Ammon's horn (tissue), 1 donor: ENCODE data around the gene LCNL1.

Source experiments
- DNase-seq: peaks from one replicate; pipeline ENCODE4 v3.0.0-alpha.2; 2016; ENCODE audit warnings: low spot score

Gene LCNL1

DNA sequence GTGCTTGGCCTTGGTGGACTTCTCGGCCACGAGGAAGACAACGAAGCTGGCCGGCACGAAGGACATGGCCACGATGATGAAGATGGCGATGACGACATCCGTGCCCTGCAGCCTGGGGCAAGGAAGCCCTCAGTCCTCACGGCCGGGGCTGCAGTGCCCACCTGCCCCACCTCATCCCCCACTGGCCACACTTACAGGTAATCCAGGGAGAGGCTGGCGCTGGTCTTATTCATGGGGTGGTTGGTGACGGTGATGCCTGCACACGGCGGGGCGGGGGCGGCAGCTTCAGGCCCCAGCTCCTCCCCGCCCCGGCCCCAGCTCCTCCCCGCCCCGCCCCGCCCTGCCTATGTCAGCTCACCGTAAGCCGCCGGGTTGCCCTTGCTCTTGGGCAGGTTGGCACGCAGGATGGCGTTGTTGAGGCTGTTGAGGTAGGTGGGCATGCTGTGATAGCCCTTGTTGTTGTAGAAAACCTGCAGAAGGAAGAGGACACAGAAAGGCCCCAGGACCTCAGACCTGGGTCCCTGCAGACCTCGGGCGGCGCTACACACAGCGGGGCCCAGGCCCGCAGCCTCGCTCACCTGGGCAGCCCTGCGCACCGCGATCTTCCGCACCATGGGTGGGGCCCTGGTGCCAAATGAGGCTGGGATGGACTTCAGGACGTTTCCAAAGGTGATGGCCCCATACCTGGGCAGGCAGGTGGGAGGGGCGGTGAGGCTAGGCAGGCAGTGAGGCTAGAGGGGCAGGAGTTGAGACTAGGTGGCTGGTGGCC is 29.3 kb downstream of the LCNL1 start:
- no peak for DNase-seq

DNA sequence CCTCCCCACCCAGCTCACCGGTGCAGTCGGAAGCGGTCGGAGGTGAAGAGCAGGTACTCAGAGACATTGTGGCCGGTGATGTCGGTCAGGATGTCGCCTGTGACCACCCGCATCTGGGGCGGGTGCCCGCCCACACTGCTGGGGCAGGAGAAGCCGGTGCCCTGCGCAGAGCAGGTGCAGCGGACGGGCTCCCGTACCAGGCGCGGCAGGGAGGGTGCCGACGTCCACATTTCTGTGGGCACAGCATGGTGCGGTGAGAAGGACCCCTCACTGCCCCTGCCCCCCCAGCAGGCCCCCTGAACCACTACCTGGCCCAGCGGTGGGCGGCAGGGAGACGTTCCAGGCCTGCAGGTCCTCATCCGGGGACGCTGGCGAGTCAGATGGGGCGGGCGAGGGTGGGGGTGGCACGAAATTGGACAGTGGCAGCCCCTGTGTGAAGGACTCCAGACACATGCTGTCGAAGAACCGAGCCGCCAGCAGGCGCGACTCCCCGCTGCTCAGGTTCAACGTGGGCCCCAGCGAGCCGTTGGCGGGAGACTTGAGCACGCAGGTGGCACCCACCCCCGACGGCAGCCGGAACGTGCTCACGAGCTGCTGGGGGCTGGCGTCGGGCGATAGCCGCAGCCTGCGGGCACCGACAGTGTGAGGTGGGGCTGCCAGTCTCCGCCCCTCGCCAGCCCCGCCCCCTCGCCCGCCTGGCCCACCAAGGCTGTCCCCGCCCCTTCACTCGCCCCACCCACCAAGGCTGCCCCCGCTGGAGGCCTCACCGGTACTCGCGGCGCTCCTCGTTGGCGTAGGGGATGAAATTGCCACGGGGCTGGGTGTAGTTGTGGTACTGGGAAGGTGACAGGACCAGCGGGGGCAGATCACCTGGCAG is 30.1 kb downstream of the LCNL1 start:
- no peak for DNase-seq

DNA sequence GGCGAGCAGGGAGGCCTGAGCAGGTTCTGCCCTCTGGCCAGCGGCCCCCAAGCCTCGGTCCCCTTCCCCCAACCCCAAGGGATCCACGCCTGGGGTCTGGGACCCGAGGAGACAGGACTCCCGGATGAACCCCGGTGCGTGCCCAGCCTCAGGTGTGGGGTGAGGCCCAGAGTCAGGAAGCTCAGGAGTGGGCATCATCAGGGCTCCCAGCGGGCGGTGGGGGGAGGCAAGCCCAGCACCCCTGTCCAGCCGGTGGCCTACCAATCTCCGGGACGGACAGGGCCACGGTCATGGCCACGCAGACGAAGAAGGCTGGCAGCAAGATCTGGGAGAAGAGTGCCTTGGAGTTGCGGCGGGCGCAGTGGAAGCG is 30.8 kb downstream of the LCNL1 start:
- DNase-seq, result no peak

DNA sequence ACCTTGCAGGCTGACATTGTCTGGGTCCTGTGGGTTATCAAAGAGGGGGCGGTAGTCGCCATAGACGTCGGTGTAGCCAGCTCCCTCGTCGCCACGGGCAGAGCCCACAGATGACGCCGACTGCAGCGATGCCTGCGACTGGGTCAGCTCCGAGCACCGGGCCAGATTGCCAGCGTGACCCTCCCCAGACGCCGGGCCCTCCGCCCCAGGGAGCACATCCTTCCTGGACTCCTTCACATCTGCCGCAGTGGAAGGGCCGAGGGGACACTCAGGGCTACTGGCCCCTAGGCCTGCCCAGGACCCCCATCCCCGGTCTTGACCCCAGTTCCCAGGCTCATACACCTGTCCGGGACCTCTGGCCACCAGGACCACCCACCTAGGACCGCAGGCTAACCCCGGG is 31.4 kb downstream of the LCNL1 start:
- DNase-seq, result no peak

DNA sequence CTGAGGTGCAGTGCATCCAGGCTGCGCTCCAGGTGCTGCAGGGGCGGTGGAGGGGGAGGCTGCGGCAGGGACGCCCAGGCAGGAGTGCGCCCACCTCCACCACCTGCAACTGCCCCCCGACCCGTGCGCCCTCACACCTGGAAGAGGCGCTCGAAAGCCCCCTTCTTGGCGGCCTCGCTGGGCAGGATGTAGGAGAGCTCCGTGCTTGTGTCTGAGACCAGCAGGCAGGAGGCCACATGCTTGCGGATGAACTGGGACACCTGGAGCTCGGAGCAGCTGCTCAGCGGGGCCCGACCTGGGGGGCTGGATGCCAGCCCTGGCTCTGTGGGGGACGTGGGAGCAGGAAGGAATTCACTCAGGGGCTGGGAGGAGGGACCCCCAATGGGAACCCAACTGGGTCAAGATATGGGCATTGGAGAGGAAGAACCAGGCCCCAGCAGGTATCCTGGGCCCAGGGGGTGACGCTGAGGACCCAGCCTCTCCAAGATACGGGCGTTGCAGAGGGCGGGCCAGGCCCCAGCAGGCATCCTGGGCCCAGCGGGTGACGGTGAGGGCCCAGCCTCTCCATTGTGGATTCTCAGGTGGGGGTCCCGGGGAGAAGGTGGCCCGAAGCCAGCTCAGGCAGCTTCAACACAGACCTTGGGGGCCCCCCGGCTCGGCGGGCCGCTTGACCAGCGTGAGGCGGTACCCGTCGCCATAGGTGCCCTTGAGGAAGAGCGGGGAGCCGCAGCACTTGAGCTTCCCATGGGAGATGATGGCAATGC is 32.2 kb downstream of the LCNL1 start:
- no peak for DNase-seq

DNA sequence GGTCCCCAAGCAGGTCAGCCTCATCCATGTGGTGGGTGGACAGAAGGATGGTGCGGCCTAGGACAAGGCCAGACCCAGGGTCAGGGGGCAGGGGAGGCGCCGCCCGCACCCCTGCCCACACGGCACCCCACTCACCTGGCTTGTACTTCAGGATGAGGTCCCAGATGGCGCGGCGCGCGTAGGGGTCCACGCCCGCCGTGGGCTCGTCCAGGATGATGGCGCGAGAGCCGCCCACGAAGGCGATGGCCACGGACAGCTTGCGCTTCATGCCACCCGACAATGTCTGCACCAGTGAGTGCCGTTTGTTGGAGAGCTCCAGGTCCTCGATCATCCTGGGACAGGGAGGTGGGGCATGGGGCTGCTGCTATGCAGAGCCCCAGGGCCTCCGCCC is 32.7 kb downstream of the LCNL1 start:
- no peak for DNase-seq

DNA sequence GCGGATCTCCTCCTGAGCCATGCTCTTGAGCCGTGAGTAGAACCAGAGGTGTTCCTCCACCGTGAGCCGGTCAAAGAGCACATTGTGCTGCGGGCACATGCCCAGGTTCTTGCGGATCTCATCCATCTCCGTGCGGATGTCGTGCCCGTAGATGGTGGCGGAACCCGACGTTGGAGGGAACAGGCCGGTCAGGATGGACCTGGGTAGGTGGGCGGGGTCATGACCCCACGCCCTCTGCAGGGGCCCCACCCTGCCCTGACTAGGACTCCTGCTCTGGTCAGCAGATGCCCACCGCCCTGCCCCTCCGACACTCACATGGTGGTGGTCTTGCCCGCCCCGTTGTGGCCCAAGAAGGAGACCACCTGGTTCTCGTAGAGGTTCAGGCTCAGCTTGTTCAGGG is 33.2 kb downstream of the LCNL1 start:
- DNase-seq, result no peak

DNA sequence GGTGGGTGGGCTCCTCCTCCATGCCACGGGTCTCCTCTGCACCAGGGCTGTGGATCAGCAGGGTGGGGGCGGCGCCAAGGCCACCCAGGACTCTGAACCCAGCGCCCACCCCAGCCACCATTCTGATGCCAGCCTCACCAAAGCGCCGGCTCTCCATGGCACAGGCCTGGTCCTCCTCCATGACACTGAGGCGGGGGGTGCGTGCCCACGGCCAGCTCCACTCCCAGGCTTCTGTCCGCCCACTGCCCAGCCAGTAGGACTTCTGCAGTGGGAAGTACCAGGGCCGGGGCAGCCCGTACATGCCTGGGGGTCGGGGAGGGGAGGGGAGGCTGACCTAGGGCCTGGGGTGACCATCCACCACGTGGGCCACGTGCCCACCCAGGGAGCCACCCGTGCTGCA is 33.6 kb downstream of the LCNL1 start:
- no peak for DNase-seq

DNA sequence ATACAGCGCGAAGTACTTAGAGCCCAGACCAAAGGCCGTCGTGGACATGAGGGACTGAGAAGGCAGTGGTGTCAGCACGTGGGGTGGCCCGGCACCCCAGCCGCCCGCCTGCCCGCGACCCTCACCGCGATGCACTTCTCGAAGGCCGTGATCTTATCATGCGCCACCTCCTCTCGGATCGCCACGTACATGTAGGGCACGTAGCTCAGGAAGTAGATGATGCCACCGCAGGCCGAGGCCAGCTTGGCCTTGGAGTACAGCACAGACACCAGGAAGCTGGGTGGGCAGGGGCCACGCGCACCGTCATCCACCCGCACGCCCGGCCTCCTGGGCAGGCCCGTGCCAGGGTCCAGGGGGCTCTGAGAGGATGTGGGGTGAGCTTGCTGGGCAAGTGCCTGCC is 34.3 kb downstream of the LCNL1 start:
- no peak for DNase-seq

DNA sequence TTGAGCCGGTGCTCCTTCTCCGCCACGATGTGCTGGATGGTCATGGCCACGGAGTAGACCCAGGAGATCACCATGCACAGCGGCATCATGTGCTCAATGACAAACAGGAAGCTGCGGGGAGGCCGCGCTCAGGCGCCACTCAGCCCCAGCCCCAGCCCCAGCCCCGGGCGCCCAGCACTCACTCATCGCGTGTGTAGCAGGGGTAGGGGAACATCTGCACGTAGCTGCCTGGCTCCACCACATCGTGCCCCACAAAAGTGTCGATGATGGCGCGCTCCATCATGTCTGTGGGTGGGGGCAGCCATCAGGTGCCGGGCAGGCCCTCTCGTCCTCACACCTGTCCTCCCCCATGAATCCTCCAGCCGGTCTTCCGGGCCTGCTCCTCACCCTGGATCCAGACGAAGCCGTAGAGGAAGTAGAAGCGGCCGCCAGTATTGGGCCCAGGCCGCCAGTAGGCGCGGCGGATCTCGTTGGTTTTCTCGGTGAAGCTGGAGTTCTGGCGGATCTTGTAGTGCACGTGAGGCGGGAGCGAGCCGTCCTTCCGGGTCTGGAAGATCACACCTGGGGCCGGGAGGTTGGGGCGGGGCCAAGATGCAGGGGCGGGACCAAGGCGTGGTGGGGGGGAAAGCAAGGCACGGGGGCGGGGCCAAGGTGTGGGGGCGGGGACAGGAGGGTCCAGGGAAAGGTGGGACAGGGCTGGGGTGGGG is 35.2 kb downstream of the LCNL1 start:
- DNase-seq, result no peak

DNA sequence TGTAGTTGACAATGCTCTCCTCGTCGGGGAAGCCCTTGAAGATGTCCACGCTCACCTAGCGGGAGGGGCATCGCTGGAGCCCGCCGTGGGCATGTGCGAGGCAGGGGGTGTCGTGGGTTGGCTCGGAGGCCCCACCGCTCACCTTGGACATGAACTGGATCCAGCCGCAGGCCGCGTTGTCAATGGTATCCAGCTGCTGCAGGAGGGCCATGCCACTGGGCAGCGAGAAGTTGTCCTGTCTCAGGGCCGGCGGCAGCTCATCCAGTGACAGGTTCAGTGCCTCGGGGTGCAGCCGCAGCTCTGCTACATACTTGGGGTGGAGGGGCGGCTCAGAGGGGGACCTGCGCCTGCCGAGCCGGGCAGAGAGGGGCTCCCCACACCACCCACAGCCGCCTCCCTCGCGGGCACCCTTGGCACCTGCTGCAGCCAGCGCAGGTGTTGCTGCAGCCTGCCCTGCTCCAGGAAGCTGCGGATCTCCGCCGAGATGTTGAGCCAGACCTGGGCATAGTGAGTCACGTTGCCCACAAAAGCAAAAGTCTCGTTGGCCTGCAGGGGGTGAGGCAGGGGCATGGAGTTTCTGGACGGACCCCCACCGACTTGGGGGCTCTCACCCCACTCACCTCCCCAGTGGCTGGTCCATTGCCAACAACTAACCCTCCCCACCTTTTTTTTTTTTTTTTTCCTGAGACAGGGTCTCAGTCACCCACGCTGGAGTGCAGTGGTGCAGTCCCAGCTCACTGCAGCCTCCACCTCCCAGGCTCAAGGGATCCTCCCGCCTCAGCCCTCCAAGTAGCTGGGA is 36.2 kb downstream of the LCNL1 start:
- DNase-seq, result no peak

DNA sequence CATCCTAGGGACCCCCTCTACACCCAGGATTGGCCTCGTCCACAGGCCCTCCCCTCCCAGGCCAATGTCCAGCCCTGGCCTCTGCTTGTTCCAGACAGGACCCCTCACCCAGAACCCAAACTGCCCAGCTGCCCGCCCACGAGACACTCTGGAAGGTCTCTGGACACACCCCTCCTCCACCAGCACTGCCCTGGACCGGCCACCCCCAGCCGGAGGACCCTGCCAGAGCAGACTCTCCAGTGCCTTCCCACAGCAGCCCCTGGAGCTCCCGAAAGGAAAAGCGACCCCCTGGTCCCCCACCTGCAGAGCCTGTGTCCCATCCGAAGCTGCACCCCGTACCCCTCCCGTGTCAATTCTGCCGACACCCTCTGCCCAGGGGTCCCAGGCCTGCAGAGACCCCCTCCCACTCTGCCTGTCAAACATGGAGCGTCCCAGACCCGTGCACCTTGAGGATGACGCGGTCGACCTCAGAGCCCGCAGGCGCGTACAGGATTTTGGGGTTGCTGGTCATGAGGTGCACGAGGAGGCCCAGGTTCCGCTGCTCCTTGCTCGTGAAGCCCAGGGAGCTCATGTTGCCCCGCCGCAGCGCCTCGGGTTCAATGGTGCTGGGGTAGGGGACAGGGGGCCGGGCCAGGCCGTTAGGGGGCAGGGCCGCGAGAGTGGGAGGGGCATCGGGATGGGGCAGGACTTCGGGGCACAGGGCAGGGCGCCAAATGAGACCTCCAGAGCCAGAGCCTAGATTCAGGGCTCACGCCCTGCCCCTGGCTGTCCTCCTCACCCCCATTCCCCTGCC is 37.3 kb downstream of the LCNL1 start:
- DNase-seq, result no peak

DNA sequence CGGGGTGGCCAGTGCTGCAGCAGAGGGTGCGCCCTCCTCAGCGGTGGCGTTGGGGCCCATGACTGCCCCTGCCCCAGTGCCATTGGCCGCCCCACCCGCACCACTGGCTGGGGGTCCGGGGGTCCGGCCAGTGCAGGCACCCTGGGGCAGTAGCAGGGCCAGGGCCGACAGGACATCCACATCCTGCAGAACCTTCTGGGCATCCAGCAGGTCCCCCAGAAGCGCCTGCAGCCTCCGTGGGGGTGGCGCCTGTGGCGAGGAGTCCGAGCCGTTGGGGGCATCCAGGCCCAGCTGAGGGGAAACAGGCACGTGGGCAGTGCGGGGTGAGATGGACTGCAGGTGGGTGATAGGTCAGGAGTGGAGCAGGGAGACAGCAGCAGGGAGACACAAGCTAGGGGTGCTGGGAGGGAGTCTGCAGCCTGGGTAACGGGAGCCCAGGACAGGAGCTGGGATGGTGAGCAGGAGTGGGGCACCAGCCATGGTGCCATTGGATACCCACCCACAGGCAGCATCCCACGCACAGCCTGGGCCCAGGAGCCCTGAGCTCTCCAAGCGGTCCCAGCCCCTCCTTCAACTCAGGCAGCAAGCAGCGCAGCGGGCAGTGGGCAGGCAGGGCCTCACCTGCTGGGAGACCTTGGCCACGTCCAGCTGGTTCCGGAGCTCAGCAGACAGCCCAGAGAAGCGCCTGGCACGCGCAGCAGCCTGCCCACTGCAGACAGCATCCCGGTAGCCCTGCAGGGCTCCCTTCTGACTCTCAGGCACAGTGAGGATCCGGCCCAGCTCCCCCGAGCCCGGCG is 38.2 kb downstream of the LCNL1 start:
- no peak for DNase-seq

DNA sequence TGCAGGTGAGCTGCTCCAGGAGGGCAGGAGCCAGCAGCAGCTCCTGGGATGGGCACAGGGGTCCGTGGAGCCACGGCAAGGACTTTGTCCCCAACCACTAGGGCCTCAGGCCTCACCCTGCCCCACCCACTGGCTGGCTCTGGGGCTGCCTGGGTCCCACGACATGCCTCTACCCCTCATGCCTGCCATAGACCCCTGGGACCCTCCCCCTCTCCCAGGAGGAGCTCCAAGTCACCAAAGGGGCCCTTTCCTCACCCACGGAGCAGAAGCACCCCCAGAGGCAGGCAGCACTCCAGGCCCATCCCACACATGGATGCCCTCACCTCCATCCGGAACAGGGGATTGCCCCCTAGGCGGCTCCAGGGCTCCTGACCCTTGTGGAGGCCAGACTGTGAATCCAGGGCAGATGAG is 38.8 kb downstream of the LCNL1 start:
- no peak for DNase-seq

DNA sequence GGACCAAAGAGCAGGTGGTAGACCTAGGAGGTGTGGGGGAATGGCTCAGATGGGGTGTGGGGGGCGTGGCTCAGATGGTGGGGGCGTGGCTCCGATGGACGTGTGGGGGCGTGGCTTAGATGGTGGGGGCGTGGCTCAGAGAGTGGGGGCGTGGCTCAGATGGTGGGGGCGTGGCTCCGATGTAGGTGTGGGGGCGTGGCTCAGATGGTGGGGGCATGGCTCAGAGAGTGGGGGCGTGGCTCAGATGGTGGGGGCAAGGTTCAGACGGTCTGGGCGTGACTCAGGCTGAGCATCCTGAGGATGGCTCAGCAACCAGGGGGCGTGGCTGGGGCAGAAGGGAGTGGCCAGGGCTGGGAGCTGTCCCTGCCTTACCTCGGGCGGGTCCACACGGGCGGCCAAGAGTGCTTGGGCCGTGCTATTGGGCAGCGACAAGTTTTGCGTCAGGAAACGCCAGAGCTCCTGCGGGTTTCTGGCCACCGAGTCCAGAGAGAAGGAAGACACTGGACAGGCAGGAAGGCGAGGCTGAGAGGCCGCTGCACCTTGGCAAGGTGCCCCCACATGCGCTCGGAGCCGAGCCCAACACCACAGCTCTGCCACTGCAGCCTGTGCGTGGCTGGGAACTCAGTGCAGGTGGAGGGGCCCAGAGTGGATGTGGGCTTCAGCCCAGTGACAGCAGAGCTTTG is 39.3 kb downstream of the LCNL1 start:
- DNase-seq, result peak; percentile 96

DNA sequence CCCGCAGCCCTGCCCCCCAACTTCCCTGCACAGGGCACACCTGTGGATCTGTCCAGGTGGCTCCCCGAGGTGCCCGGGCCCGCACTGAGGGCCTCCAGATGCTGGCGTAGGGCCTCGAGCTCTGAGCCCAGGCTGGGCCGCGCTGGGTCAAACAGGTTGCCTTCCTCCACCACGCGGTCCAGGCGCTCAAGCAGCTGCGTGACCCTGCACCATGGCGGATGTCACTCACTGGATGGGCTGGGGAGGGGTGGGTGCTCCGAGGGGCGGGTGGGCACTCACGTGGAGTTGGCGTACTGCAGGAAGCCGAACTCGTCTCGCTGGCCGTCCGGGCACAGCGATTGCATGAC is 39.8 kb downstream of the LCNL1 start:
- DNase-seq, result no peak

DNA sequence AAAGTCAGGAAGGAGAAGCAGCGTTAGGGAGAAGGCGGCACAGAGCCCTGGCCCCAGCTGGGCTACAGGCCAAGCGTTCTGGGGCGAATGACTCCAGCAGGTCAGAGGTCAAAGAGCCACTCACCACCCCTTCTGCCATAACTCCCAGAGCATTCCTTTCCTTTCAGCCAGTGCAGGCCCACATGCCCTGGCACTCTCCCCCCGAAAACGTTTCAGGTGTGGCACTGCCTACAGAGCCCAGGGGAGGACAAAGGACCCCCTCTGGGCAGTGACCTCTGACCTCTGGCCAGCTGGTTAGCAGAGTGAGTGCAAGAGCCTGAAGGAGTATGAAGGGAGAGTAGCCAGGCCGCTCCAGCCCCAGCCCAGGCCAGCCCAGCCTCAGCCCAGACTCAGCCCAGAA is 40.4 kb downstream of the LCNL1 start:
- DNase-seq, result no peak

DNA sequence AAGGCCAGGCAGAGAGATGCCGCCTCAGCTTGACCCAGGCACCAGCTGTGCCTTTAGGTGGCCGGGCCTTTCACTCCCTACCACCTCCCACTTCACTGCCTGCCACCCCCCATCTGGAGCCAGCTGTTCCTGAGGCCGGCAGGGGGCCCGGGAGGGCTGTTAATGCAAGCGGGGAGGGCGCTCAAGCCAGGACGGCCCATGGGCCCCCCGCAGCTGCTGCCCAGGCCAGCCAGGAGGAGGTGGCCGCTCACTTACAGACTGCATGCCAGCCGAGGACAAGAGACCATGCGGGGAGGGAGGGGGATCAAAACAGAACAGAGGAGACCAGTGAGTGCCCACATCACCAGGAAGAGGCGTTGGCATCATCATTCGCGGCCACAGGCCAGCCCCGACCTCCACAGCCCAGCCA is 40.8 kb downstream of the LCNL1 start:
- peak; percentile 84 for DNase-seq

DNA sequence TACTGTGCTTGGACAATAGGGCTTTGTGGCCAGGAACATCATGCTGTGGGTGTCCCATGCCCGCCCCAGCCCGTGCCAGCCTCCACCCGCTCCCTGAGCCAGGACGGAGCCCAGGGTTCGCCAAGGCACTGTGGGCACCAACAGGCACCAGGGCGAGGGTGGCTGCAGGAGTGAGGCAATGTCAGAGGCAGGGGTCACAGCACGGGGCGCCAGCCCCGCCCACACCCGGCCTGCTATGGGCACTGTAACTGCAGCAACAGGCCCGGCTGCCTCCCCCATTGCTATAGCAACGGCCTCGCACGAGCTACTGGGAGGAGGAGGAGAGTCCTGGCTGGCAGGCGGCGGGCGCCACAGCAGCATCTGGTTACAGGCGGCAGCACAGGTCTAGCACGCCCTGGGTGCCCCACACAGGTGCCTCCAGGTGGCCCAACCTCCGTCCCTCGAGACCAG is 42.7 kb downstream of the LCNL1 start:
- peak; percentile 99 for DNase-seq
